B cell (primary cell): ENCODE data around the gene NKD2. TPM values are rescaled to one million over a fixed set of nuclear protein-coding genes. Genes with fewer than 3 reads are reported as not detected.

Experiments used
- ATAC-seq: fragments of 200-7000 bp; cut with Tn5 transposase; one replicate; pipeline ENCODE4 v1.10.0; 2021; ENCODE audit warnings: low read depth, mild to moderate bottlenecking, moderate number of reproducible peaks, moderate library complexity
- CTCF ChIA-PET: fragments of 350-600 bp; sonication (Branson Sonifier 250); formaldehyde crosslinking; loops from one replicate; lab custom pipeline; 2021; ENCODE audit warnings: antibody characterized with exemption, inconsistent platforms; lab: Charles Lee
- POLR2A ChIA-PET: fragments of 350-600 bp; sonication (Branson Sonifier 250); formaldehyde crosslinking; loops from one replicate; lab custom pipeline; 2021; ENCODE audit warnings: antibody characterized with exemption; lab: Charles Lee
- DNase-seq: peaks from one replicate; pipeline ENCODE4 v3.0.0; 2013
- H2AFZ ChIP-seq: 2 replicates; pipeline ENCODE4 v1.6.1; 2012; ENCODE audit warnings: mild to moderate bottlenecking, low read depth, low read length; ENCODE audit not compliant: insufficient read depth, poor library complexity, severe bottlenecking
- H3K27ac ChIP-seq, 2 donors: 1 replicate in 1 of 2; 2 replicates in 1 of 2; pipeline ENCODE4 v1.5.1; 2012 to 2013; ENCODE audit warnings: low read length in 2 of 2, mild to moderate bottlenecking in 2 of 2, moderate library complexity in 1 of 2
- H3K27me3 ChIP-seq, 4 experiments: fragments of 200-600 bp in 1 of 4; sonication (generic) in 1 of 4; replicated peaks in 1 of 4; 1 replicate in 2 of 4; 2 replicates in 2 of 4; pipeline versions ENCODE4 v1.6.1 to v1.7.0; 2013 to 2016; ENCODE audit warnings: low read length in 3 of 4, mild to moderate bottlenecking in 2 of 4, mixed read lengths in 1 of 4, moderate library complexity in 1 of 4; ENCODE audit not compliant: insufficient read depth in 4 of 4, control insufficient read depth in 3 of 4; ENCODE audit errors: control extremely low read depth in 1 of 4
- H3K36me3 ChIP-seq, 2 experiments: replicated peaks in 1 of 2; 1 replicate in 1 of 2; 2 replicates in 1 of 2; pipeline versions ENCODE4 v1.6.1 to v1.7.1; 2013; ENCODE audit warnings: low read length in 1 of 2; ENCODE audit not compliant: insufficient read depth in 2 of 2, control insufficient read depth in 1 of 2; ENCODE audit errors: control extremely low read depth in 1 of 2, extremely low read depth in 1 of 2
- H3K4me1 ChIP-seq, 2 donors: fragments of 200-600 bp in 1 of 2; sonication (generic) in 1 of 2; 1 replicate in 1 of 2; 2 replicates in 1 of 2; pipeline versions ENCODE4 v1.5.1 to v1.6.1; 2013 to 2017; ENCODE audit warnings: low read length in 2 of 2; ENCODE audit not compliant: control insufficient read depth in 2 of 2, insufficient read depth in 2 of 2
- H3K4me2 ChIP-seq: replicated peaks from 2 replicates; pipeline ENCODE3; 2012; ENCODE audit warnings: mild to moderate bottlenecking, low read depth, low read length; ENCODE audit not compliant: poor library complexity, severe bottlenecking
- H3K4me3 ChIP-seq, 5 experiments: fragments of 200-600 bp in 1 of 5; sonication (generic) in 1 of 5; 1 replicate in 3 of 5; 2 replicates in 2 of 5; pipeline versions ENCODE4 v1.5.1 to v1.7.0; 2011 to 2016; ENCODE audit warnings: low read length in 4 of 5, mild to moderate bottlenecking in 4 of 5, low read depth in 2 of 5, control low read depth in 1 of 5, moderate library complexity in 1 of 5; ENCODE audit not compliant: insufficient read depth in 1 of 5; ENCODE audit errors: control extremely low read depth in 1 of 5, extremely low read depth in 1 of 5
- H3K79me2 ChIP-seq: fragments of 200-600 bp; sonication (generic); one replicate; pipeline ENCODE4 v1.6.0; 2016; ENCODE audit warnings: low read length; ENCODE audit not compliant: control insufficient read depth, insufficient read depth
- H3K9ac ChIP-seq: fragments of 200-600 bp; sonication (generic); 2 replicates; pipeline ENCODE4 v1.6.1; 2017; ENCODE audit warnings: mild to moderate bottlenecking, low read length, moderate library complexity
- H3K9me3 ChIP-seq, 3 donors: one replicate each; pipeline versions ENCODE4 v1.6.1 to v1.7.1; 2013; ENCODE audit warnings: low read length in 2 of 3; ENCODE audit not compliant: control insufficient read depth in 2 of 3, insufficient read depth in 1 of 3; ENCODE audit errors: control extremely low read depth in 1 of 3
- H4K20me1 ChIP-seq: 2 replicates; pipeline ENCODE4 v1.6.0; 2012; ENCODE audit warnings: mild to moderate bottlenecking, low read length; ENCODE audit not compliant: insufficient read depth, control insufficient read depth, poor library complexity, severe bottlenecking
- H3K27ac Mint-ChIP-seq: one replicate; pipeline ENCODE4 v1.8.0; 2021; ENCODE audit warnings: mixed read lengths
- H3K27me3 Mint-ChIP-seq: one replicate; pipeline ENCODE4 v1.8.0; 2021; ENCODE audit warnings: mixed read lengths
- H3K4me1 Mint-ChIP-seq: one replicate; pipeline ENCODE4 v1.8.0; 2021; ENCODE audit warnings: mixed read lengths
- H3K4me3 Mint-ChIP-seq: one replicate; pipeline ENCODE4 v1.8.0; 2021; ENCODE audit warnings: mixed read lengths
- H3K9me3 Mint-ChIP-seq: one replicate; pipeline ENCODE4 v1.8.0; 2022; ENCODE audit warnings: mixed read lengths; ENCODE audit not compliant: insufficient read depth
- EZH2 ChIP-seq: IDR thresholded peaks from 2 replicates; pipeline ENCODE4 v1.6.1; 2012; ENCODE audit warnings: borderline replicate concordance, low read depth, mild to moderate bottlenecking, moderate library complexity, low read length; ENCODE audit not compliant: insufficient read depth, poor library complexity, severe bottlenecking
- WGBS: methylation state at CpG from one replicate; pipeline ENCODE4 v1.1.5; 2013; ENCODE audit warnings: missing lambda C conversion rate; ENCODE audit not compliant: insufficient coverage; 5-methylcytosine and 5-hydroxymethylcytosine counted together
- intact Hi-C: fragments of 100-400 bp; cut with micrococcal nuclease; formaldehyde crosslinking; loops from one replicate; pipeline ENCODE4 v1.10.0; 2022
- polyA plus RNA-seq: library from polyadenylated mRNA; depleted of rRNA; stranded (reverse); fragments of >200 nt; gene quantifications from 2 replicates; pipeline ENCODE4 v1.2.3, GENCODE V29; 2012
- total RNA-seq, 2 donors: library from RNA; stranded (reverse); fragments of 120-200 nt in 1 of 2; gene quantifications; 1 replicate in 1 of 2; 2 replicates in 1 of 2; pipeline versions ENCODE4 v1.2.3 to v1.2.4, GENCODE V29; 2013 to 2022
- TF ChIP-seq, protein P1 (sequence below): fragments of 200-600 bp; IDR thresholded peaks from one replicate; pipeline ENCODE4 v1.8.0; 2022; ENCODE audit warnings: antibody characterized with exemption, mild to moderate bottlenecking

Gene NKD2
- total and polyA plus RNA-seq, 2 donors (not counting 1 experiment from before 2014, with no cell fraction given), result 0.12 to 0.34 TPM

DNA sequence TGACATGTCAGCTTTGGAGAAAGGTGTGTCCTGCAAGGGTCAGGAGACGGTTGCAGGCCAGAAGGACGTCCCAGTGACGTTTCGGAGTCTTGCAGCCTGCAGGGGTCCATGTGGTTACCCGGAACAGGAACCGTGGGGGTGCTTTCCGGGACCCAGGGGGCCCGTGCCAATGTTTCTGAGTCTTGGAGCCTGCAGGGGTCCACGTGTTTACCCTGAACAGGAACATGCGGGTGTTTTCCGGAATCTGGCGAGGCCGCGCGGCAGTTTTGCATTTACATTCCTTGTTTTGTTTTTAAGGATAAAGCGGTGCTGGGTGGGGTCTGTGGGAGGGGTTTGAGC lies 30.6 kb downstream of the NKD2 start:
- 85% methylated on average over 11 of the region's 16 CpGs for WGBS

DNA sequence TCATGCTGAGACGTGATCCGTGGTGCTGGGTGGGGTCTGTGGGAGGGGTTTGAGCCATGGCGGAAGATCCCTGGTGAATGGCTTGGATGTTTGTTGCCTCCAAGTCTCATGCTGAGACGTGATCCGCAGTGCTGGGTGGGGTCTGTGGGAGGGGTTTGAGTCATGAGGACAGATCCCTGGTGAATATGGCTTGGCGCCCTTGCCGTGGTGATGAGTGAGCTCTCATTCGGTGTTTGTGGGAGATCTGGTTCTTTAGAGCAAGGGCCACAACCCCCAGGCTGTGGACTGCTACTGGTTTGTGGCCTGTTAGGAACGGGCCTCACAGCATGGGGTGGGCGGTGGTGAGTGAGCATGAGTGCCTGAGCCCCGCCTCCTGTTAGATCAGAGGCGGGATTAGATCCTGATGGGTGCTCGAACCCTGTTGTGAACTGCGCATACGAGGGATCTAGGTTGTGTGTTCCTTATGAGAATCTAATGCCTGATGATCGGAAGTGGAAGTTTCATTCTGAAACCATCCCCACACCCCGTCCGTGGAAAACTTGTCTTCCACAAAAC lies 31.2 kb downstream of the NKD2 start:
- no peaks in the 10 kb centered on the region for H3K4me1 Mint-ChIP-seq
- DNase-seq, result no peak
- H3K27me3 Mint-ChIP-seq, result no peaks in the 10 kb centered on the region
- no peak overlapping the region for H2AFZ ChIP-seq
- intact Hi-C loops, result no loop called here
- no peak overlapping the region for H3K27ac ChIP-seq
- H3K9me3 Mint-ChIP-seq, result peaks cover 18% of the 10 kb centered on the region
- 90% methylated on average over 9 of the region's 18 CpGs for WGBS
- no peaks in the 10 kb centered on the region for H3K36me3 ChIP-seq
- H3K9me3 ChIP-seq, result no peaks in the 10 kb centered on the region
- H3K4me3 ChIP-seq, result no peak overlapping the region
- H3K4me3 Mint-ChIP-seq, result no peak overlapping the region
- ChIA-PET POLR2A (no interaction called here), CTCF (no interaction called here)
- no peak overlapping the region for H3K27ac Mint-ChIP-seq
- no peaks in the 10 kb centered on the region for H3K79me2 ChIP-seq
- TF ChIP-seq, protein P1, sequence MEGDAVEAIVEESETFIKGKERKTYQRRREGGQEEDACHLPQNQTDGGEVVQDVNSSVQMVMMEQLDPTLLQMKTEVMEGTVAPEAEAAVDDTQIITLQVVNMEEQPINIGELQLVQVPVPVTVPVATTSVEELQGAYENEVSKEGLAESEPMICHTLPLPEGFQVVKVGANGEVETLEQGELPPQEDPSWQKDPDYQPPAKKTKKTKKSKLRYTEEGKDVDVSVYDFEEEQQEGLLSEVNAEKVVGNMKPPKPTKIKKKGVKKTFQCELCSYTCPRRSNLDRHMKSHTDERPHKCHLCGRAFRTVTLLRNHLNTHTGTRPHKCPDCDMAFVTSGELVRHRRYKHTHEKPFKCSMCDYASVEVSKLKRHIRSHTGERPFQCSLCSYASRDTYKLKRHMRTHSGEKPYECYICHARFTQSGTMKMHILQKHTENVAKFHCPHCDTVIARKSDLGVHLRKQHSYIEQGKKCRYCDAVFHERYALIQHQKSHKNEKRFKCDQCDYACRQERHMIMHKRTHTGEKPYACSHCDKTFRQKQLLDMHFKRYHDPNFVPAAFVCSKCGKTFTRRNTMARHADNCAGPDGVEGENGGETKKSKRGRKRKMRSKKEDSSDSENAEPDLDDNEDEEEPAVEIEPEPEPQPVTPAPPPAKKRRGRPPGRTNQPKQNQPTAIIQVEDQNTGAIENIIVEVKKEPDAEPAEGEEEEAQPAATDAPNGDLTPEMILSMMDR, result no peak
- no peak for TF ChIP-seq EZH2
- H3K27me3 ChIP-seq, result peaks cover 0 to 5% (median 0%) of the 10 kb centered on the region in 4 experiments
- no peaks in the 10 kb centered on the region for H3K4me1 ChIP-seq
- H4K20me1 ChIP-seq, result no peaks in the 10 kb centered on the region
- H3K4me2 ChIP-seq, result no peak overlapping the region
- no peak overlapping the region for H3K9ac ChIP-seq
- no peak for ATAC-seq

More for the DNA sequence above, 30.6 kb downstream of the NKD2 start:
- POLR2A ChIA-PET, result no interaction called here
- no peaks in the 10 kb centered on the region for H4K20me1 ChIP-seq
- no peak for TF ChIP-seq EZH2
- TF ChIP-seq, protein P1, result no peak
- peaks cover 0 to 5% (median 0%) of the 10 kb centered on the region in 4 experiments for H3K27me3 ChIP-seq
- H3K4me3 Mint-ChIP-seq, result no peak overlapping the region
- no peak for DNase-seq
- H3K4me2 ChIP-seq, result no peak overlapping the region
- no peak overlapping the region for H3K27ac Mint-ChIP-seq
- CTCF ChIA-PET, result no interaction called here
- H3K9ac ChIP-seq, result no peak overlapping the region
- intact Hi-C loops, result no loop called here
- no peaks in the 10 kb centered on the region for H3K4me1 Mint-ChIP-seq
- H3K36me3 ChIP-seq, result no peaks in the 10 kb centered on the region
- no peak overlapping the region for H3K4me3 ChIP-seq
- H3K79me2 ChIP-seq, result no peaks in the 10 kb centered on the region
- H3K9me3 Mint-ChIP-seq, result peaks cover 17% of the 10 kb centered on the region
- no peak overlapping the region for H2AFZ ChIP-seq
- ATAC-seq, result no peak
- no peaks in the 10 kb centered on the region for H3K27me3 Mint-ChIP-seq
- H3K4me1 ChIP-seq, result no peaks in the 10 kb centered on the region
- no peaks in the 10 kb centered on the region for H3K9me3 ChIP-seq
- H3K27ac ChIP-seq, result no peak overlapping the region
